Activated CD4-positive, alpha-beta T cell treated with anti-CD3 and anti-CD28 coated beads, Interleukin-2, amount 10 ng/mL, durations not matched to agents 24 days and 14 days (primary cell): ENCODE measurements around the gene RASGRP1. TPM values are rescaled to one million over a fixed set of nuclear protein-coding genes. Genes with fewer than 3 reads are reported as not detected.

Experiments
- DNase-seq: peaks from one replicate; pipeline ENCODE4 v3.0.0; 2022
- H3K27ac Mint-ChIP-seq: one replicate; pipeline ENCODE4 v1.8.0; 2022; ENCODE audit warnings: mild to moderate bottlenecking, mixed read lengths
- H3K27me3 Mint-ChIP-seq: one replicate; pipeline ENCODE4 v1.8.0; 2022; ENCODE audit warnings: mixed read lengths
- H3K36me3 Mint-ChIP-seq: one replicate; pipeline ENCODE4 v1.8.0; 2022; ENCODE audit warnings: low read depth, mild to moderate bottlenecking, mixed read lengths
- H3K4me1 Mint-ChIP-seq: one replicate; pipeline ENCODE4 v1.8.0; 2021; ENCODE audit warnings: mixed read lengths
- H3K4me3 Mint-ChIP-seq: one replicate; pipeline ENCODE4 v1.8.0; 2022; ENCODE audit warnings: mild to moderate bottlenecking, moderate library complexity, mixed read lengths
- H3K9me3 Mint-ChIP-seq: one replicate; pipeline ENCODE4 v1.8.0; 2021; ENCODE audit warnings: mixed read lengths
- intact Hi-C: fragments of 100-400 bp; cut with micrococcal nuclease; formaldehyde crosslinking; loops from one replicate; pipeline ENCODE4 v1.15.1; 2023
- total RNA-seq: library from RNA; stranded (reverse); gene quantifications from 2 replicates; pipeline ENCODE4 v1.2.3, GENCODE V29; 2022

RASGRP1 gene
- total RNA-seq, 1 donor from 2014 or later, result 94.4 TPM

DNA sequence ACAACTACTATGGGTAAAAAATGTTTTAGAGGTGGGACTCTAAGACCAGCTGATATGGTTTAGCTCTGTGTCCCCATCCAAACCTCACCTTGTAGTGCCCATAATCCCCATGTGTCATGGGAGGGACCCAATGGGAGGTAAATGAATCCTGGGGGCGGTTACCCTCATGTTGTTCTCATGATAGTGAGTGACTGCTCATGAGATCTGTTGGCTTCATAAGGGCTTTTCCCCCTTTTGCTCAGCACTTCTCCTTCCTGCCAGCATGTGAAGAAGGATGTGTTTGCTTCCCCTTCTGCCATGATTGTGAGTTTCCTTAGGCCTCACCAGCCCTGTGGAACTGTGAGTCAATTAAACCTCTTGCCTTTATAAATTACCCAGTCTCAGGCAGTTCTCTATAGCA is 65.0 kb downstream of the RASGRP1 start:
- H3K9me3 Mint-ChIP-seq, result peaks cover 4% of the 10 kb centered on the region
- intact Hi-C loops, result no loop called here
- peak overlapping the region; percentile 75 for H3K27ac Mint-ChIP-seq
- DNase-seq, result no peak
- H3K36me3 Mint-ChIP-seq, result peaks cover 90% of the 10 kb centered on the region
- no peak overlapping the region for H3K4me3 Mint-ChIP-seq
- peaks cover 17% of the 10 kb centered on the region for H3K4me1 Mint-ChIP-seq
- H3K27me3 Mint-ChIP-seq, result no peaks in the 10 kb centered on the region

- H3K36me3 Mint-ChIP-seq, result peaks cover 77% of the 10 kb centered on the region
- peaks cover 24% of the 10 kb centered on the region for H3K4me1 Mint-ChIP-seq
- H3K27ac Mint-ChIP-seq, result peak overlapping the region; percentile 37
- no peaks in the 10 kb centered on the region for H3K9me3 Mint-ChIP-seq
- no peaks in the 10 kb centered on the region for H3K27me3 Mint-ChIP-seq
- intact Hi-C loops, result no loop called here
- H3K4me3 Mint-ChIP-seq, result no peak overlapping the region
- no peak for DNase-seq
These were observed 68.5 kb downstream of the RASGRP1 start for GRCh38 chr15:38496151-38496550.

- no peaks in the 10 kb centered on the region for H3K9me3 Mint-ChIP-seq
- DNase-seq, result no peak
- no peak overlapping the region for H3K4me3 Mint-ChIP-seq
- peaks cover 59% of the 10 kb centered on the region for H3K36me3 Mint-ChIP-seq
- intact Hi-C loops, result no loop called here
- peaks cover 28% of the 10 kb centered on the region for H3K4me1 Mint-ChIP-seq
- H3K27ac Mint-ChIP-seq, result peak overlapping the region; percentile 76
- H3K27me3 Mint-ChIP-seq, result no peaks in the 10 kb centered on the region
These were observed 74.2 kb downstream of the RASGRP1 start for GRCh38 chr15:38490242-38490922.

DNA sequence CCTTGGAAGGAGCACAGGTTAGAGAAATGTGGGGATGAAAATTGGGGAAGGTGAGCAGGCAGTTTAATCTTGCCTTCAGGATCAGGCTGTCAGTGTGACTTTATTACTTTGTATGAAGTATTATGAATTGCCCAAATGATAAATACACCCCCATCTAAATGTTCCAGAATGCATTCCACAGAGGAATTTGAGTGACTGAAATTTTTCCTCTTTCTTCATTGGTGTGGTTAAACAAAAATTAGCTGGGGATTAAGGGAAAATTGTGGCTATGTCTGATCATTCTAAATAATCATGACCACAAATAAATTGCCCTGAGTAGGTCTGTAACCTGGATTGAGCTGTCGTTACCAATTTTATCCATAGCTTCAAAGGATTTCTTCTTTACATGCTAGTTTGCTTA is 77.2 kb downstream of the RASGRP1 start:
- intact Hi-C loops, result loop anchor here (1.0 to 2.0 kb wide), 4 partner anchors 33 to 203 kb away; partner anchors contain the start of gene FAM98B
- H3K4me3 Mint-ChIP-seq, result peak overlapping the region; percentile 66
- DNase-seq, result peak; percentile 28
- no peaks in the 10 kb centered on the region for H3K9me3 Mint-ChIP-seq
- H3K27ac Mint-ChIP-seq, result peak overlapping the region; percentile 91
- H3K4me1 Mint-ChIP-seq, result peaks cover 27% of the 10 kb centered on the region
- H3K36me3 Mint-ChIP-seq, result peaks cover 47% of the 10 kb centered on the region
- H3K27me3 Mint-ChIP-seq, result no peaks in the 10 kb centered on the region

GRCh38 chr15:38486936-38487335 is 77.7 kb downstream of the RASGRP1 start:
- H3K4me1 Mint-ChIP-seq, result peaks cover 30% of the 10 kb centered on the region
- H3K4me3 Mint-ChIP-seq, result peak overlapping the region; percentile 66
- peak overlapping the region; percentile 91 for H3K27ac Mint-ChIP-seq
- no peaks in the 10 kb centered on the region for H3K27me3 Mint-ChIP-seq
- no peaks in the 10 kb centered on the region for H3K9me3 Mint-ChIP-seq
- intact Hi-C loops, result loop anchor here (1.0 to 2.0 kb wide), 4 partner anchors 32 to 203 kb away; partner anchors contain the start of gene FAM98B
- DNase-seq, result peak; percentile 53
- H3K36me3 Mint-ChIP-seq, result peaks cover 47% of the 10 kb centered on the region

- Mint-ChIP-seq H3K27me3 (no peaks in the 10 kb centered on the region), H3K36me3 (peaks cover 49% of the 10 kb centered on the region), H3K9me3 (no peaks in the 10 kb centered on the region), H3K4me3 (no peak overlapping the region), H3K27ac (no peak overlapping the region), H3K4me1 (peaks cover 28% of the 10 kb centered on the region)
- intact Hi-C loops, result no loop called here
- DNase-seq, result peak; percentile 53
These were observed 82.0 kb downstream of the RASGRP1 start for GRCh38 chr15:38482572-38482971.

DNA sequence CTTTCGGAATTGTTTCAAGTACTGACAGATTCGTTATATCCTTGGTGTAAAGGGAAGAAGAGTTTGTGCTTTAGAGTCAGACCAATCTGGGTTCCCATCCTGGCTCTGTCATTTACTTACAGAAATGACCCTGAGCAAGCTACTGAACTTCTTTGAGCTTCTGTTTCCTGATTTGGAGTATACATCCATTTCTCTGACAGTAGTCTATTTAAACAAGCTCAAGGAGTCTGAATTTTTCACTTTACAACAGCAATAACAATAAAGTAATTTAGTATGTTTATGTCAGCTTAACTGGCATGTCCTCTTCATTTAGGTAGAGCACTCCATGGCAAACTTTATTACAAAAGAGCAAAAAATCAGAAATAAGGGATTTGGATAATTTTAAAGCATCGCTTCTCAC is 82.9 kb downstream of the RASGRP1 start:
- intact Hi-C loops, result no loop called here
- peak; percentile 38 for DNase-seq
- no peaks in the 10 kb centered on the region for H3K9me3 Mint-ChIP-seq
- H3K36me3 Mint-ChIP-seq, result peaks cover 48% of the 10 kb centered on the region
- no peak overlapping the region for H3K4me3 Mint-ChIP-seq
- peaks cover 21% of the 10 kb centered on the region for H3K4me1 Mint-ChIP-seq
- H3K27ac Mint-ChIP-seq, result no peak overlapping the region
- no peaks in the 10 kb centered on the region for H3K27me3 Mint-ChIP-seq

- Mint-ChIP-seq H3K9me3 (no peaks in the 10 kb centered on the region), H3K27ac (no peak overlapping the region), H3K27me3 (no peaks in the 10 kb centered on the region), H3K4me3 (no peak overlapping the region), H3K36me3 (peaks cover 49% of the 10 kb centered on the region), H3K4me1 (peaks cover 19% of the 10 kb centered on the region)
- DNase-seq, result peak; percentile 37
- intact Hi-C loops, result no loop called here
These were observed 83.5 kb downstream of the RASGRP1 start for GRCh38 chr15:38481113-38481512.

DNA sequence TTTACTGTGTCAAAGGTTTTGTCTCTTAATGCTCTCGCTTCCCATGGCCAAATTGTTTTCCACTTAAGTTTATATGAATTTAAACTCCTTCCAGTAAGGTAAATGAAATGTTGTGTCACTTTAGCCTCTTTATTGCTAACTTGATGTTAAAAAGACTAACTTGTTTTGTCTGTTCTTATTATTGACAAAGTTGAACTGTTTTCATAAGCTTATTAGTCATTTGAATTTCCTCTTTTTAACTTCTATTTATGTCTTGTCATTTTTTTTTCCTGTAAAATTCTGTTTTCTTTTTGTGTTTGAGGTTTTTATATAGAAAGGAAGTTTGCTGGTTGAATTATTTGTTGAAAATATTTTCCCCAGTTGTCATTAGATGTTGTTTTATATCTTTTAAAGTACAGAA is 84.9 kb downstream of the RASGRP1 start:
- DNase-seq, result no peak
- Mint-ChIP-seq H3K27me3 (no peaks in the 10 kb centered on the region), H3K4me1 (peaks cover 20% of the 10 kb centered on the region), H3K27ac (no peak overlapping the region), H3K36me3 (peaks cover 53% of the 10 kb centered on the region), H3K9me3 (no peaks in the 10 kb centered on the region), H3K4me3 (no peak overlapping the region)
- intact Hi-C loops, result no loop called here

DNA sequence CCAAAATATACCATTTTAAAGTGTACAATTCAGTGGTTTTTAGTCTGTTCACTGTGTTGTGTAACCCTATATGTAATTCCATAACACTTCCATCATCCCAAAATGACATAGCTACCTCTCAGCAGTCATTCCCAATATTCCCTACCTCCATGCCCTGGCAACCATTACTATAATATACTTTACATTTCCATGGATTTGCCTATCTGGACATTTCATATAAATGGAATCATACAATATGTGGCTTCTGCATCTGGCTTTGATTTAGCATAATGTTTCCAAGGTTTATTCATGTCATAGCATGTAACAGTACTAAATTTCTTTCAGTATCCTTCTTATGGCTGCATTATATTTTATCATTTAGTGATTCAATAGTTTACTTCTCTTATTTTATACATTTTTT is 85.3 kb downstream of the RASGRP1 start:
- Mint-ChIP-seq H3K27ac (no peak overlapping the region), H3K4me1 (peaks cover 23% of the 10 kb centered on the region), H3K9me3 (no peaks in the 10 kb centered on the region), H3K4me3 (no peak overlapping the region), H3K36me3 (peaks cover 56% of the 10 kb centered on the region), H3K27me3 (no peaks in the 10 kb centered on the region)
- intact Hi-C loops, result no loop called here
- DNase-seq, result no peak

DNA sequence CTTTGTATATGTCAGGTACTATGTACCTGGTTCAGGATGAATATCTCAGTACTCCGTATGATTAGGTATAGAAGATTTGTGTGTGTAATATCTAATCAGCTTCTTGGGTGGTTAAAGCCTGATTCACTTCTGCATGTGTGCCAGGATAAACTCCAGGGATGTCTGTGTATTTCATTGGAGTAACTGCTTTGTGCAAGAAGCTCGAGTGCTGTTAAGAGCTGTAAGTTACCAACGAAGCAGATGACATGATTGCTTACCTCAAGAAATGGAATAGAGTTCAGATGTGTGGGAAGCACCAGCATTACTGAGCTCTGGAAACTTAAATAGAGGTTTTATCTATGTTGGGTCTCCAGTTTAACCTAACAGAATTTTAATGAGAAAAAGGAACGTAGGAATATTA is 87.0 kb downstream of the RASGRP1 start:
- H3K9me3 Mint-ChIP-seq, result no peaks in the 10 kb centered on the region
- peaks cover 24% of the 10 kb centered on the region for H3K4me1 Mint-ChIP-seq
- no peak for DNase-seq
- H3K27me3 Mint-ChIP-seq, result no peaks in the 10 kb centered on the region
- H3K36me3 Mint-ChIP-seq, result peaks cover 61% of the 10 kb centered on the region
- H3K4me3 Mint-ChIP-seq, result no peak overlapping the region
- intact Hi-C loops, result no loop called here
- H3K27ac Mint-ChIP-seq, result no peak overlapping the region

DNA sequence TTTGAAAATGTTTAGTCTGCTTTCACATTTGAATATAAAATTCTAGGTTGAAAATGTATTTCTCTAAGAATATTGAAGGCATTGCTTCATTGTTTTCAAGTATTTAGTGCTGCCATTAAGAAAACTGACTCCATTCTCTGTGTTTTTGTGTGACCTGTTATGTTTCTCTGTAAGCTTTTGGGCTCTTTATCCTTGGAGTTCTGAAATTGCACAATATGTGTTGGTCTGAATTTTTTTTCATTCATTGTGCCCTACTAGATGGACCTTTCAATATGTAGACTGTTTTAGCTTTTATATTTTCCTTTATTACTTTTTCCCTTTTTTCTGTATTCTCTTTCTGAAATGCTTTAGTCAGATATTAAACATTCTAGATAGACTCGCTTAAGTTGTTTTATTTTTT is 88.5 kb downstream of the RASGRP1 start:
- Mint-ChIP-seq H3K4me3 (no peak overlapping the region), H3K27me3 (no peaks in the 10 kb centered on the region), H3K4me1 (peaks cover 19% of the 10 kb centered on the region), H3K9me3 (no peaks in the 10 kb centered on the region), H3K36me3 (peaks cover 52% of the 10 kb centered on the region), H3K27ac (no peak overlapping the region)
- no peak for DNase-seq
- intact Hi-C loops, result no loop called here

DNA sequence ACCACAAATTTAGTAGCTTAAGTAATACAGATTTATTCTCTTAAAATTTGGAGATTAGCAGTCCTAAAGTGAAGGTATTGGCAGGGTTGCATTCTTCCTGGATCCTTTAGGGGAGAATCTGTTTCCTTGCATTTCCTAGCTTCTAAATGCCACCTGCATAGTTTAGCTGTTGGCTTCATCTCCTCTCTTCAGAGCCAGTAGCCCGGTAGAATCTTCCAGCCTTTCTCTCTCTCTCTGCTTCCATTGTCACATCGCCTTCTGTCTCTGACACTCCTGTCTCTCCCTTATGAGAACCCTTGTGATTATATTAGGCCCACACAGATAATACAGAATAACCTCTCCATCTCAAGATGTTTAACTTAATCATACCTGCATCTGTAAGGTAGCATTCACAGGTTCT is 89.3 kb downstream of the RASGRP1 start:
- Mint-ChIP-seq H3K27me3 (no peaks in the 10 kb centered on the region), H3K36me3 (peaks cover 54% of the 10 kb centered on the region), H3K27ac (no peak overlapping the region), H3K4me3 (no peak overlapping the region), H3K9me3 (no peaks in the 10 kb centered on the region), H3K4me1 (peaks cover 18% of the 10 kb centered on the region)
- no peak for DNase-seq
- intact Hi-C loops, result no loop called here

- Mint-ChIP-seq H3K36me3 (peaks cover 48% of the 10 kb centered on the region), H3K4me3 (no peak overlapping the region), H3K27ac (no peak overlapping the region), H3K9me3 (no peaks in the 10 kb centered on the region), H3K27me3 (no peaks in the 10 kb centered on the region), H3K4me1 (peaks cover 13% of the 10 kb centered on the region)
- DNase-seq, result peak; percentile 85
- intact Hi-C loops, result loop anchor here (1.0 to 5.0 kb wide), 4 partner anchors 88 to 225 kb away; partner anchors contain the start of gene RASGRP1
These were observed 90.4 kb downstream of the RASGRP1 start for GRCh38 chr15:38474155-38474757.
